SK-N-SH treated with all-trans-retinoic acid at 6 μM for 48 hours (cell line): Measurements from ENCODE around the gene TEX52.
"Not testable (repeated sequence)": the region's sequence is repeated elsewhere in the genome, so short reads cannot be mapped to it uniquely, and the experiment has no call there.

Source experiments
- ARNTL ChIP-seq: fragments of 450-650 bp; formaldehyde crosslinking; IDR thresholded peaks from 2 replicates; pipeline ENCODE4 v1.5.0; 2020; ENCODE audit warnings: low read depth, mild to moderate bottlenecking, moderate library complexity, borderline replicate concordance
- ESRRG ChIP-seq: fragments of 250-450 bp; sonication (Bioruptor Pico); IDR thresholded peaks from 2 replicates; pipeline ENCODE4 v1.6.1; 2021; ENCODE audit warnings: mild to moderate bottlenecking
- ISL1 ChIP-seq: fragments of 250-450 bp; sonication (Bioruptor Pico); IDR thresholded peaks from 2 replicates; pipeline ENCODE4 v2.1.2; 2022; ENCODE audit warnings: mild to moderate bottlenecking, moderate library complexity
- PATZ1 ChIP-seq: fragments of 250-450 bp; sonication (Bioruptor Pico); IDR thresholded peaks from 2 replicates; pipeline ENCODE4 v1.8.0; 2020; ENCODE audit warnings: mild to moderate bottlenecking, moderate library complexity, borderline replicate concordance
- PPARA ChIP-seq: fragments of 250-450 bp; sonication (Bioruptor Pico); IDR thresholded peaks from 2 replicates; pipeline ENCODE4 v1.5.0; 2020; ENCODE audit warnings: mild to moderate bottlenecking, borderline replicate concordance
- RARB ChIP-seq: fragments of 250-450 bp; sonication (Bioruptor Pico); IDR thresholded peaks from 2 replicates; pipeline ENCODE4 v1.8.0; 2021; ENCODE audit warnings: mild to moderate bottlenecking, moderate library complexity
- ZC3H10 ChIP-seq: fragments of 250-450 bp; sonication (Bioruptor Pico); IDR thresholded peaks from 2 replicates; pipeline ENCODE4 v1.5.1; 2021; ENCODE audit warnings: mild to moderate bottlenecking, moderate library complexity
- ZFP3 ChIP-seq: fragments of 250-450 bp; sonication (Bioruptor Pico); IDR thresholded peaks from 2 replicates; pipeline ENCODE4 v1.5.0; 2020; ENCODE audit warnings: mild to moderate bottlenecking, moderate library complexity
- ZNF8 ChIP-seq: fragments of 450-650 bp; formaldehyde crosslinking; IDR thresholded peaks from 2 replicates; pipeline ENCODE4 v1.5.0; 2020; ENCODE audit warnings: mild to moderate bottlenecking, moderate library complexity

GRCh38 chr12:2863402-2863801, 6.6 kb upstream of the TEX52 start:
- TF ChIP-seq ISL1 (CRISPR knock-in tag); ZFP3; PATZ1 (CRISPR knock-in tag); ARNTL; RARB (CRISPR knock-in tag); ZC3H10 (CRISPR knock-in tag); ESRRG; ZNF8 (CRISPR knock-in tag); PPARA (CRISPR knock-in tag): not testable (repeated sequence)
